Measurements from ENCODE around the gene ASCL2.

The ASCL2 gene, protein sequence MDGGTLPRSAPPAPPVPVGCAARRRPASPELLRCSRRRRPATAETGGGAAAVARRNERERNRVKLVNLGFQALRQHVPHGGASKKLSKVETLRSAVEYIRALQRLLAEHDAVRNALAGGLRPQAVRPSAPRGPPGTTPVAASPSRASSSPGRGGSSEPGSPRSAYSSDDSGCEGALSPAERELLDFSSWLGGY

DNA sequence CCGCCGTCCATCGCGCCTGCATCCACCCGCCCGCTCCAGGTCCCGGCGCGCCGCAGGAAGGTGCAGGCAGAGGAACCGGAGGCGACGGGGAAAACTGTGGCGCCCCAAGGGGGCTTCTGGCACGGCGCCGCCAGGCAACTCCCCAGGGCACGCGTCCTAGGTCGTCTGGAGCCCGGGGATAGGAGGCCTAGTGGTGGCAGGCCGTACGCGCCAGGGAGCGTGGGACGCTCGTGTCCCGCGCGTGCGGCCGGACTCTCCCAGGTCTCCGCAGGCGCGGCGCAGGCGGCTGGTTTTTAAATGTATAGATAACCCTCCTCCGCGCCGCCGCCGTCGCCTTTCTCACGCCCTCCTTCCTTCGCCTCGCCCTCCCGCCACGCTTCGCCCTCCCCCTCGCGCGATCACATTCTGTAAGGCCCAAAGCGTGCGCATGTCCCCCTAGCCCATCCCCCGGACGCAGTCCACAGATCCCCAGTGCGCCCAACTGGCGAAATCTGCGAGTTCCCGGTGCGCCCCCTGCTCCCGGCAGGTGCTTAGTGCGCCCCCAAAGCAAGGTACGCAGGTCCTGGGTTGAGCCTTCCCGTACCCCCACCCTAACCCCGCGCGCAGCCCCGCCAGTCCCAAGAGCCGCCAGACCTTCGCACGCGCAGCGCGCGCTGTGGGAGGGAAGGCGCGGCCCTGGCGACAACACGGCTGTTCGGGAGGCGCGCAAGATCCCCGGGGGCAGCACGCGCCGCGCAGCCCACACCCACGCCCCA, at the start of gene ASCL2:
TSS of gene ASCL2 (minus strand) at position 267 of the 755 bp plus-strand sequence. CDS start at position 11, 256 bp downstream.
- H3K79me2 ChIP-seq (ENCODE audit: control insufficient read depth, low read length), result no peaks in the 10 kb centered on the region
- H3K4me2 ChIP-seq (ENCODE audit: low read length), result peak within 1 kb of the TSS; percentile 51
- peak within 1 kb of the TSS; percentile 46 for H3K4me3 ChIP-seq (ENCODE audit: low read length)
- H3K36me3 ChIP-seq (ENCODE audit: control insufficient read depth, low read length), result no peaks in the 10 kb centered on the region
- H3K27me3 ChIP-seq (ENCODE audit: control insufficient read depth, low read length), result peaks cover 10% of the 10 kb centered on the region
- H3K9me2 ChIP-seq (replicated peaks; ENCODE audit: control insufficient read depth, low read length), result no peaks in the 10 kb centered on the region
- peaks cover 15% of the 10 kb centered on the region for H3K4me1 ChIP-seq (ENCODE audit: control insufficient read depth, low read length)
- TF ChIP-seq, protein P1, sequence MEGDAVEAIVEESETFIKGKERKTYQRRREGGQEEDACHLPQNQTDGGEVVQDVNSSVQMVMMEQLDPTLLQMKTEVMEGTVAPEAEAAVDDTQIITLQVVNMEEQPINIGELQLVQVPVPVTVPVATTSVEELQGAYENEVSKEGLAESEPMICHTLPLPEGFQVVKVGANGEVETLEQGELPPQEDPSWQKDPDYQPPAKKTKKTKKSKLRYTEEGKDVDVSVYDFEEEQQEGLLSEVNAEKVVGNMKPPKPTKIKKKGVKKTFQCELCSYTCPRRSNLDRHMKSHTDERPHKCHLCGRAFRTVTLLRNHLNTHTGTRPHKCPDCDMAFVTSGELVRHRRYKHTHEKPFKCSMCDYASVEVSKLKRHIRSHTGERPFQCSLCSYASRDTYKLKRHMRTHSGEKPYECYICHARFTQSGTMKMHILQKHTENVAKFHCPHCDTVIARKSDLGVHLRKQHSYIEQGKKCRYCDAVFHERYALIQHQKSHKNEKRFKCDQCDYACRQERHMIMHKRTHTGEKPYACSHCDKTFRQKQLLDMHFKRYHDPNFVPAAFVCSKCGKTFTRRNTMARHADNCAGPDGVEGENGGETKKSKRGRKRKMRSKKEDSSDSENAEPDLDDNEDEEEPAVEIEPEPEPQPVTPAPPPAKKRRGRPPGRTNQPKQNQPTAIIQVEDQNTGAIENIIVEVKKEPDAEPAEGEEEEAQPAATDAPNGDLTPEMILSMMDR (IDR thresholded peaks at IDR 0.05; ENCODE audit: low read depth, low read length, poor library complexity, severe bottlenecking), result no peak
- no peak for TF ChIP-seq EZH2phosphoT487 (IDR thresholded peaks at IDR 0.05; ENCODE audit: borderline replicate concordance, low read length)
- H3K9me3 ChIP-seq (ENCODE audit: control insufficient read depth, insufficient read depth, low read length), result no peaks in the 10 kb centered on the region
- H3K27ac ChIP-seq (ENCODE audit: low read depth, low read length), result no peak within 1 kb of the TSS
- H4K20me1 ChIP-seq (ENCODE audit: control insufficient read depth, insufficient read depth, low read depth, low read length), result no peaks in the 10 kb centered on the region
- H3F3A ChIP-seq (ENCODE audit: control insufficient read depth, insufficient read depth), result peaks cover 3% of the 10 kb centered on the region; the same call in 1 of the 2 replicates

DNA sequence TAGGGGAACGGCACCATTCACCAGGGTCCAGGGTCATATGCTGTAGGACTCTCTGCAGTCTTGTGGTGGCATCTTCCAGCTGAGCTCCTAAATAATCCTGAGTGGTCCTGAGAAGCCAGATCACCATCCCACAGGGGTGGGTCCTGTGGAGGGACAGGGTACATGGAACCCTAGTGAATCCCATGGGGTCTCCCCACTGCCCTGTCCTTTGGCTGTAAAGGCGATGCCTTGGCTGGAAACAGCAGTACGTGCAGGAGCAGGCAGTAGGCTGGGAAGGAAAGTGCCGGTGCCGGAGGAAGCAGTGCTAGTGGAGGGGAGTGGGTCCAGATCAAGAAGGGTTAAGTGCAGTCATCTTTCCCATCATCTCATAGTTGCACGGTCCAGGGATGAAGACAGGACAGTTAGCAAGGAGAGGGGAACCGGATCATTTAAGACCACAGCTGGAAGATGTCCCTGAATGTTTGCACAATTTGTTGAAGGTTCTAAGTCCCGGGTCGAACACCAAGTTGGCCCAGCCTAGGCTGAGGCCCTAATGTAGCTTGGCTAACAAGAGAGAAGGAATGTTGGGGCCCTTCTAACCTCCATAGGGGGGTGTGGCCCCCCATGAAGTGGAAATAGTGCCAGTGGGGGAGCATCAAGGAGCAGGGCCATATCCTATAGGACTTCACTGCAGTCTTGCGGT, 49.5 kb upstream of the ASCL2 start:
- Histone ChIP-seq H3K4me3 (ENCODE audit: low read length) (no peak overlapping the region), H3F3A (ENCODE audit: control insufficient read depth, insufficient read depth) (no peaks in the 10 kb centered on the region), H3K79me2 (ENCODE audit: control insufficient read depth, low read length) (no peaks in the 10 kb centered on the region), H3K4me2 (ENCODE audit: low read length) (no peak overlapping the region), H3K4me1 (ENCODE audit: control insufficient read depth, low read length) (no peaks in the 10 kb centered on the region), H4K20me1 (ENCODE audit: control insufficient read depth, insufficient read depth, low read depth, low read length) (no peaks in the 10 kb centered on the region), H3K9me3 (ENCODE audit: control insufficient read depth, insufficient read depth, low read length) (no peaks in the 10 kb centered on the region), H3K9me2 (replicated peaks; ENCODE audit: control insufficient read depth, low read length) (no peaks in the 10 kb centered on the region), H3K27me3 (ENCODE audit: control insufficient read depth, low read length) (no peaks in the 10 kb centered on the region), H3K36me3 (ENCODE audit: control insufficient read depth, low read length) (no peaks in the 10 kb centered on the region), H3K27ac (ENCODE audit: low read depth, low read length) (no peak overlapping the region)
- TF ChIP-seq EZH2phosphoT487 (IDR thresholded peaks at IDR 0.05; ENCODE audit: borderline replicate concordance, low read length), result no peak
- TF ChIP-seq, protein P1 (IDR thresholded peaks at IDR 0.05; ENCODE audit: low read depth, low read length, poor library complexity, severe bottlenecking), result no peak

DNA sequence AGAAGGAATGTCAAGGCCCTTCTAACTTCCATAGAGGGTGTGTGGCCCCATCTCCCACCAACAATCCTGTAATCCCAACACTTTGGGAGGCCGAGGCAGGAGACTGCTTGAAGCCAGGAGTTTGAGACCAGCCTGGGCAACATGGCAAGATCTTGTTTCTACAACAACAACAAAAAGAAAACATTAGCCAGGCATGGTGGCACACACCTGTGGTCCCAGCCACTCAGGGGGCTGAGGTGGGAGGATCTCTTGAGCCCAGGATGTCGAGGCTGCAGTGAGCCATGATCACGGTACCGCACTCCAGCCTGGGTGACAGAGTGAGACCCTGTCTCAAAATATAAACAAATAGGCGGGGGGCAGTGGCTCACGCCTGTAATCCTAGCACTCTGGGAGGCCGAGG, 48.3 kb upstream of the ASCL2 start:
- H3K36me3 ChIP-seq (ENCODE audit: control insufficient read depth, low read length), result no peaks in the 10 kb centered on the region
- H4K20me1 ChIP-seq (ENCODE audit: control insufficient read depth, insufficient read depth, low read depth, low read length), result no peaks in the 10 kb centered on the region
- TF ChIP-seq, protein P1 (IDR thresholded peaks at IDR 0.05; ENCODE audit: low read depth, low read length, poor library complexity, severe bottlenecking), result no peak
- TF ChIP-seq EZH2phosphoT487 (IDR thresholded peaks at IDR 0.05; ENCODE audit: borderline replicate concordance, low read length), result no peak
- no peaks in the 10 kb centered on the region for H3K4me1 ChIP-seq (ENCODE audit: control insufficient read depth, low read length)
- no peak overlapping the region for H3K4me3 ChIP-seq (ENCODE audit: low read length)
- H3K27me3 ChIP-seq (ENCODE audit: control insufficient read depth, low read length), result no peaks in the 10 kb centered on the region
- H3K27ac ChIP-seq (ENCODE audit: low read depth, low read length), result no peak overlapping the region
- no peak overlapping the region for H3K4me2 ChIP-seq (ENCODE audit: low read length)
- H3F3A ChIP-seq (ENCODE audit: control insufficient read depth, insufficient read depth), result no peaks in the 10 kb centered on the region
- no peaks in the 10 kb centered on the region for H3K9me3 ChIP-seq (ENCODE audit: control insufficient read depth, insufficient read depth, low read length)
- no peaks in the 10 kb centered on the region for H3K9me2 ChIP-seq (replicated peaks; ENCODE audit: control insufficient read depth, low read length)
- H3K79me2 ChIP-seq (ENCODE audit: control insufficient read depth, low read length), result no peaks in the 10 kb centered on the region
